HL-60 (cell line): Measurements from ENCODE around the gene FAM227B.

Source experiments
- CTCF ChIP-seq: IDR thresholded peaks from one replicate; pipeline ENCODE4 v1.5.1; 2011; ENCODE audit warnings: low read length, control low read depth, inconsistent platforms; ENCODE audit not compliant: insufficient read depth
- GABPA ChIP-seq: IDR thresholded peaks from 2 replicates; pipeline ENCODE4 v1.6.1; 2012; ENCODE audit warnings: low read depth
- POLR2AphosphoS5 ChIP-seq: IDR thresholded peaks from 2 replicates; pipeline ENCODE4 v1.6.1; 2012; ENCODE audit warnings: low read depth

- TF ChIP-seq GABPA (no peak), CTCF (no peak), POLR2AphosphoS5 (no peak)
Measured at GRCh38 chr15:49327927-49328326, 292.7 kb downstream of the FAM227B start.
